Stimulated activated CD8-positive, alpha-beta memory T cell treated with anti-CD3 and anti-CD28 coated beads, Interleukin-7, amount 100 ng/mL, for 24 hours (primary cell): Measurements from ENCODE around the gene PCIF1.
"Not testable (repeated sequence)": the region's sequence is repeated elsewhere in the genome, so short reads cannot be mapped to it uniquely, and the experiment has no call there.

Experiments
- DNase-seq: peaks from one replicate; pipeline ENCODE4 v3.0.0-alpha.2; 2020; ENCODE audit warnings: low read depth

The PCIF1 gene

GRCh38 chr20:45924391-45925261 lies 9.9 kb upstream of the PCIF1 start:
- no peak for DNase-seq

- DNase-seq, result no peak
Measured at GRCh38 chr20:45925821-45926506, 8.5 kb upstream of the PCIF1 start.

- DNase-seq, result no peak
Measured at GRCh38 chr20:45926731-45927070, 7.8 kb upstream of the PCIF1 start.

- no peak for DNase-seq
Measured at GRCh38 chr20:45927071-45927878, 7.2 kb upstream of the PCIF1 start.

- DNase-seq, result not testable (repeated sequence)
Measured at GRCh38 chr20:45931680-45932079, 2.8 kb upstream of the PCIF1 start.

GRCh38 chr20:45933266-45934045 lies 1.0 kb upstream of the PCIF1 start:
- no peak for DNase-seq

GRCh38 chr20:45934046-45934585 lies 367 bp upstream of the PCIF1 start:
- DNase-seq, result no peak

GRCh38 chr20:45935416-45936046 lies 1.0 kb downstream of the PCIF1 start:
- DNase-seq, result no peak

- DNase-seq, result no peak
Measured at GRCh38 chr20:45937765-45938164, 3.3 kb downstream of the PCIF1 start.

GRCh38 chr20:45938727-45939438 lies 4.4 kb downstream of the PCIF1 start:
- DNase-seq, result no peak

GRCh38 chr20:45940053-45940452 lies 5.6 kb downstream of the PCIF1 start:
- DNase-seq, result no peak

- DNase-seq, result no peak
Measured at GRCh38 chr20:45940469-45940868, 6.0 kb downstream of the PCIF1 start.

- no peak for DNase-seq
Measured at GRCh38 chr20:45943613-45944012, 9.1 kb downstream of the PCIF1 start.

GRCh38 chr20:45944151-45944964 lies 9.9 kb downstream of the PCIF1 start:
- DNase-seq, result no peak

- DNase-seq, result no peak
Measured at GRCh38 chr20:45944965-45945677, 10.6 kb downstream of the PCIF1 start.

- no peak for DNase-seq
Measured at GRCh38 chr20:45945678-45946148, 11.2 kb downstream of the PCIF1 start.

- DNase-seq, result peak; percentile 35
Measured at GRCh38 chr20:45946149-45946970, 11.9 kb downstream of the PCIF1 start.
